MM.1S (cell line): ENCODE results near the gene CIDEC.
"Not testable (repeated sequence)": the region's sequence is repeated elsewhere in the genome, so short reads cannot be mapped to it uniquely, and the experiment has no call there.

Experiments used
- CTCF ChIP-seq: fragments of 300-600 bp; sonication (generic); IDR thresholded peaks from 2 replicates; pipeline ENCODE4 v1.5.1; 2016; ENCODE audit warnings: antibody characterized with exemption, low read length, mixed read lengths
- EZH2 ChIP-seq: fragments of 300-600 bp; sonication (generic); optimal IDR thresholded peaks from 2 replicates; pipeline ENCODE3; 2017; ENCODE audit warnings: low read depth, mild to moderate bottlenecking, antibody characterized with exemption, low read length, mixed read lengths

- peak; percentile 41 for TF ChIP-seq CTCF
- not testable (repeated sequence) for TF ChIP-seq EZH2
Measured at GRCh38 chr3:9848860-9849259, 31.2 kb downstream of the CIDEC start.
